Endothelial cell of umbilical vein (primary cell): ENCODE results near the gene TENM4. TPM values are rescaled to one million over a fixed set of nuclear protein-coding genes. Genes with fewer than 3 reads are reported as not detected.

Source experiments
- BruUV-seq: library from RNA; stranded (reverse); fragments of 400-500 nt; replicated peaks from 2 replicates; lab custom pipeline; 2021; lab: Mats Ljungman, UMichigan
- CTCF ChIA-PET: fragments of 300-600, 350-600 bp; sonication (Branson Sonifier 250); formaldehyde crosslinking; loops from one replicate; lab custom pipeline; 2021; ENCODE audit warnings: antibody characterized with exemption, inconsistent platforms; lab: Charles Lee
- POLR2A ChIA-PET: fragments of 300-600, 350-600 bp; sonication (Branson Sonifier 250); formaldehyde crosslinking; loops from one replicate; lab custom pipeline; 2021; ENCODE audit warnings: antibody characterized with exemption, inconsistent platforms; lab: Charles Lee
- DNase-seq: peaks from one replicate; pipeline ENCODE4 v3.0.0-alpha.2; 2011; ENCODE audit warnings: low read depth, low spot score
- FAIRE-seq: peaks from 2 replicates; lab custom pipeline; 2011; peaks lifted over from hg19 to GRCh38; lab: Jason Lieb, UNC
- H2AFZ ChIP-seq: 2 replicates; pipeline ENCODE4 v1.6.0; 2012; ENCODE audit warnings: low read depth, low read length, control low read depth, inconsistent platforms
- H3K27ac ChIP-seq: 2 replicates; pipeline ENCODE4 v1.5.1; 2011; ENCODE audit warnings: low read depth, mild to moderate bottlenecking, control low read depth, low read length, moderate library complexity; ENCODE audit not compliant: insufficient read depth
- H3K27me3 ChIP-seq, 2 experiments: 2 replicates each; pipeline versions ENCODE4 v1.6.0 to v1.6.1; 2011; ENCODE audit warnings: low read length in 2 of 2, mixed read lengths in 1 of 2; ENCODE audit not compliant: control insufficient read depth in 2 of 2, insufficient read depth in 2 of 2
- H3K36me3 ChIP-seq, 2 experiments: 2 replicates in 1 of 2; 3 replicates in 1 of 2; pipeline ENCODE4 v1.5.1; 2011; ENCODE audit warnings: low read length in 2 of 2, mild to moderate bottlenecking in 1 of 2, moderate library complexity in 1 of 2; ENCODE audit not compliant: control insufficient read depth in 2 of 2, insufficient read depth in 2 of 2; ENCODE audit errors: extremely low read depth in 1 of 2
- H3K4me1 ChIP-seq: 3 replicates; pipeline ENCODE4 v1.5.1; 2011; ENCODE audit warnings: mild to moderate bottlenecking, low read length; ENCODE audit not compliant: control insufficient read depth, insufficient read depth; ENCODE audit errors: extremely low read depth
- H3K4me2 ChIP-seq: 2 replicates; pipeline ENCODE4 v1.6.1; 2011; ENCODE audit warnings: low read length, control low read depth, mixed read lengths; ENCODE audit not compliant: insufficient read depth
- H3K4me3 ChIP-seq, 3 experiments: fragments of 200-600 bp in 1 of 3; sonication (generic), shearing (Covaris generic) in 1 of 3; replicated peaks in 1 of 3; 2 replicates each; pipeline ENCODE4 v1.5.1; 2011 to 2016; ENCODE audit warnings: control low read depth in 3 of 3, low read length in 3 of 3, mild to moderate bottlenecking in 2 of 3, inconsistent platforms in 1 of 3, low read depth in 1 of 3, moderate library complexity in 1 of 3; ENCODE audit not compliant: insufficient read depth in 1 of 3
- H3K79me2 ChIP-seq: 2 replicates; pipeline ENCODE4 v1.6.0; 2012; ENCODE audit warnings: low read length, inconsistent platforms; ENCODE audit not compliant: control insufficient read depth, insufficient read depth
- H3K9ac ChIP-seq: replicated peaks from 2 replicates; pipeline ENCODE3; 2011; ENCODE audit warnings: low read length, control low read depth; ENCODE audit not compliant: insufficient read depth; ENCODE audit errors: extremely low read depth
- H3K9me1 ChIP-seq: replicated peaks from 3 replicates; pipeline ENCODE4 v1.6.0; 2011; ENCODE audit warnings: mild to moderate bottlenecking, low read length; ENCODE audit not compliant: control insufficient read depth, insufficient read depth; ENCODE audit errors: extremely low read depth
- H3K9me3 ChIP-seq: replicated peaks from 2 replicates; pipeline ENCODE4 v1.5.1; 2012; ENCODE audit warnings: low read length, inconsistent platforms; ENCODE audit not compliant: control insufficient read depth, insufficient read depth
- H4K20me1 ChIP-seq: replicated peaks from 2 replicates; pipeline ENCODE3; 2011; ENCODE audit warnings: mild to moderate bottlenecking, low read length; ENCODE audit not compliant: control insufficient read depth, insufficient read depth; ENCODE audit errors: extremely low read depth
- EZH2 ChIP-seq: IDR thresholded peaks from 2 replicates; pipeline ENCODE4 v1.6.1; 2012; ENCODE audit warnings: borderline replicate concordance, low read depth, mild to moderate bottlenecking, moderate library complexity, low read length, inconsistent platforms; ENCODE audit not compliant: severe bottlenecking
- FOS ChIP-seq: IDR thresholded peaks from 2 replicates; pipeline ENCODE4 v1.6.1; 2011; ENCODE audit warnings: mild to moderate bottlenecking, low read length, moderate library complexity, borderline replicate concordance; ENCODE audit not compliant: insufficient read depth
- GATA2 ChIP-seq: IDR thresholded peaks from 2 replicates; pipeline ENCODE4 v1.7.0; 2011; ENCODE audit warnings: low read depth, mild to moderate bottlenecking, moderate library complexity, mixed read lengths, low read length; ENCODE audit not compliant: insufficient read length, insufficient read depth
- JUN ChIP-seq: IDR thresholded peaks from 2 replicates; pipeline ENCODE4 v1.6.1; 2011; ENCODE audit warnings: borderline replicate concordance, low read depth; ENCODE audit not compliant: insufficient read length, insufficient read depth
- MAX ChIP-seq: IDR thresholded peaks from 2 replicates; pipeline ENCODE4 v1.6.1; 2011; ENCODE audit not compliant: insufficient read depth, insufficient read length
- MYC ChIP-seq: IDR thresholded peaks from one replicate; pipeline ENCODE4 v1.6.1; 2011; ENCODE audit warnings: mild to moderate bottlenecking, low read depth, low read length
- POLR2A ChIP-seq: IDR thresholded peaks from 2 replicates; pipeline ENCODE4 v1.6.1; 2012; ENCODE audit warnings: low read depth, mild to moderate bottlenecking, control low read depth, low read length
- POLR2AphosphoS5 ChIP-seq: IDR thresholded peaks from 2 replicates; pipeline ENCODE4 v1.6.1; 2012; ENCODE audit warnings: low read depth, mild to moderate bottlenecking, control low read depth, low read length, moderate library complexity; ENCODE audit not compliant: insufficient read depth
- dilution Hi-C: fragments of 300-500 bp; cut with MboI; formaldehyde crosslinking; loops from one replicate; pipeline ENCODE4 v1.15.0; 2019; ENCODE audit warnings: low sequenced_read_pairs; ENCODE audit not compliant: extremely low pct_ligation_motif_present
- intact Hi-C: fragments of 100-400 bp; cut with micrococcal nuclease; formaldehyde crosslinking; loops from one replicate; pipeline ENCODE4 v1.10.0; 2022
- polyA plus RNA-seq, 4 experiments: library from polyadenylated mRNA; depleted of rRNA in 3 of 4; stranded (reverse) in 3 of 4; unstranded in 1 of 4; fragments of >200 nt; gene quantifications; 2 replicates each; pipeline versions ENCODE4 v1.2.1 to v1.2.3, GENCODE V29; 2011 to 2012; ENCODE audit warnings: missing spikeins in 1 of 4
- total RNA-seq: library from RNA; stranded (reverse); gene quantifications from 2 replicates; pipeline ENCODE4 v1.2.3, GENCODE V29; 2021
- TF ChIP-seq, protein P1 (sequence below), 2 donors: IDR thresholded peaks; 1 replicate in 1 of 2; 2 replicates in 1 of 2; pipeline ENCODE4 v1.5.1; 2011; ENCODE audit warnings: low read length in 2 of 2, mild to moderate bottlenecking in 2 of 2, moderate library complexity in 2 of 2, control low read depth in 1 of 2, inconsistent platforms in 1 of 2, low read depth in 1 of 2; ENCODE audit not compliant: insufficient read depth in 1 of 2; ENCODE audit errors: extremely low read depth in 1 of 2

TENM4 gene
- total and polyA plus RNA-seq, 2 donors (not counting 3 experiments of a cell fraction or from before 2014, with no cell fraction given) = 0.06 to 0.27 TPM

DNA sequence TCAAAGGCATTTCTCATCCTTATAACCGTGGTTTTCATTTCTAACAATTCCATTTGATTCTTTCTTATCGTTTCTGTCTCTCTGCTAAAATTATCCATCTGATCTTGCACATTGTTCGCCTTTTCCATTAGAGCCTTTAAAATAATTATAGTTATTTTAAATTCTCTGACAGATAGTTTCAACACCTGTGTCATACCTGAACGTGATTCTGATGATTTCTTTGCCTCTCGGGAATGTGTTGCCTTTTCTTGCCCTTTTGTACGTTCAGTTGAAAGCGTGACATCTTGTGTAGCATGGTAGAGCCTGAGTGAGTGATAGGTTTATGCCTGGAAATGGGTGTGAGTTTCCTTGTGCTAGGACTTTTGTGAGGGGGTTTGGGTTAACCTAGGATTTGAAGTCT is 744.7 kb downstream of the TENM4 start:
- H3K9me3 ChIP-seq = no peaks in the 10 kb centered on the region
- dilution Hi-C loops (no loop called here), intact Hi-C loops (no loop called here)
- no peak for FAIRE-seq
- no peak overlapping the region for H3K4me2 ChIP-seq
- no peak overlapping the region for H2AFZ ChIP-seq
- no peak overlapping the region for H3K9ac ChIP-seq
- ChIA-PET POLR2A (no interaction called here), CTCF (no interaction called here)
- no TSS peak for BruUV-seq
- H3K36me3 ChIP-seq = no peaks in the 10 kb centered on the region
- no peaks in the 10 kb centered on the region for H3K9me1 ChIP-seq
- H3K4me3 ChIP-seq = no peak overlapping the region
- H3K79me2 ChIP-seq = no peaks in the 10 kb centered on the region
- H3K27ac ChIP-seq = no peak overlapping the region
- TF ChIP-seq MAX (no peak), JUN (no peak), GATA2 (no peak), POLR2A (no peak), FOS (no peak), EZH2 (no peak), MYC (no peak), POLR2AphosphoS5 (no peak)
- TF ChIP-seq, protein P1, sequence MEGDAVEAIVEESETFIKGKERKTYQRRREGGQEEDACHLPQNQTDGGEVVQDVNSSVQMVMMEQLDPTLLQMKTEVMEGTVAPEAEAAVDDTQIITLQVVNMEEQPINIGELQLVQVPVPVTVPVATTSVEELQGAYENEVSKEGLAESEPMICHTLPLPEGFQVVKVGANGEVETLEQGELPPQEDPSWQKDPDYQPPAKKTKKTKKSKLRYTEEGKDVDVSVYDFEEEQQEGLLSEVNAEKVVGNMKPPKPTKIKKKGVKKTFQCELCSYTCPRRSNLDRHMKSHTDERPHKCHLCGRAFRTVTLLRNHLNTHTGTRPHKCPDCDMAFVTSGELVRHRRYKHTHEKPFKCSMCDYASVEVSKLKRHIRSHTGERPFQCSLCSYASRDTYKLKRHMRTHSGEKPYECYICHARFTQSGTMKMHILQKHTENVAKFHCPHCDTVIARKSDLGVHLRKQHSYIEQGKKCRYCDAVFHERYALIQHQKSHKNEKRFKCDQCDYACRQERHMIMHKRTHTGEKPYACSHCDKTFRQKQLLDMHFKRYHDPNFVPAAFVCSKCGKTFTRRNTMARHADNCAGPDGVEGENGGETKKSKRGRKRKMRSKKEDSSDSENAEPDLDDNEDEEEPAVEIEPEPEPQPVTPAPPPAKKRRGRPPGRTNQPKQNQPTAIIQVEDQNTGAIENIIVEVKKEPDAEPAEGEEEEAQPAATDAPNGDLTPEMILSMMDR (IDR thresholded peaks at IDR 0.05; ENCODE audit: extremely low read depth in 1 of 2, insufficient read depth in 1 of 2, low read depth in 1 of 2, low read length in 2 of 2) = no peak
- no peaks in the 10 kb centered on the region for H4K20me1 ChIP-seq
- no peak for DNase-seq
- no peaks in the 10 kb centered on the region for H3K27me3 ChIP-seq
- no peaks in the 10 kb centered on the region for H3K4me1 ChIP-seq
